H1 (cell line): ENCODE measurements around the gene TBCD. TPM values are rescaled to one million over a fixed set of nuclear protein-coding genes. Genes with fewer than 3 reads are reported as not detected.
A peak's percentile ranks its signal among the peaks of the same experiment; 100 is the strongest.

Source experiments
- CTCF ChIA-PET: fragments of 300-600 bp; sonication (Branson Sonifier 250); formaldehyde crosslinking; loops from one replicate; lab custom pipeline; 2021; ENCODE audit not compliant: partially characterized antibody; lab: Charles Lee
- POLR2A ChIA-PET: fragments of 300-600 bp; sonication (Branson Sonifier 250); formaldehyde crosslinking; loops from one replicate; lab custom pipeline; 2021; ENCODE audit warnings: inconsistent platforms; ENCODE audit not compliant: partially characterized antibody; lab: Charles Lee
- DNase-seq, 2 experiments: peaks; one replicate each; pipeline versions ENCODE4 v3.0.0 to v3.0.0-alpha.2; 2010 to 2022; ENCODE audit warnings: low spot score in 2 of 2, low read depth in 1 of 2, mixed read lengths in 1 of 2
- FAIRE-seq: peaks from 2 replicates; lab custom pipeline; 2011; peaks lifted over from hg19 to GRCh38; lab: Jason Lieb, UNC
- H2AFZ ChIP-seq: 2 replicates; pipeline ENCODE4 v1.8.1; 2012; ENCODE audit warnings: low read length, inconsistent platforms
- H2AK5ac ChIP-seq: 2 replicates; pipeline ENCODE4 v1.6.1; 2013; ENCODE audit warnings: low read depth, low read length
- H2BK120ac ChIP-seq: replicated peaks from 2 replicates; pipeline ENCODE3; 2013; ENCODE audit warnings: low read depth, low read length, inconsistent platforms
- H2BK12ac ChIP-seq: 2 replicates; pipeline ENCODE4 v1.6.1; 2013; ENCODE audit warnings: low read depth, low read length
- H2BK15ac ChIP-seq: 2 replicates; pipeline ENCODE4 v1.6.1; 2013; ENCODE audit warnings: low read length
- H2BK20ac ChIP-seq: 2 replicates; pipeline ENCODE4 v1.6.1; 2013; ENCODE audit warnings: low read length
- H2BK5ac ChIP-seq: 2 replicates; pipeline ENCODE4 v1.6.1; 2013; ENCODE audit warnings: low read depth, low read length
- H3K14ac ChIP-seq: 2 replicates; pipeline ENCODE4 v1.6.1; 2013; ENCODE audit warnings: inconsistent platforms; ENCODE audit not compliant: insufficient read length
- H3K18ac ChIP-seq: 2 replicates; pipeline ENCODE4 v1.6.1; 2013; ENCODE audit warnings: low read length; ENCODE audit errors: extremely low read depth
- H3K23ac ChIP-seq: 2 replicates; pipeline ENCODE4 v1.6.1; 2013; ENCODE audit warnings: inconsistent platforms; ENCODE audit not compliant: insufficient read length
- H3K23me2 ChIP-seq: 2 replicates; pipeline ENCODE4 v1.6.1; 2013; ENCODE audit warnings: low read depth, low read length
- H3K27ac ChIP-seq: 2 replicates; pipeline ENCODE4 v1.6.1; 2011; ENCODE audit warnings: low read depth, low read length, inconsistent platforms
- H3K27me3 ChIP-seq, 4 experiments: replicated peaks in 1 of 4; 1 replicate in 1 of 4; 2 replicates in 3 of 4; pipeline versions ENCODE4 v1.6.1 to v1.8.1; 2011 to 2013; ENCODE audit warnings: low read length in 3 of 4, mild to moderate bottlenecking in 3 of 4, inconsistent platforms in 2 of 4, mixed read lengths in 2 of 4, moderate library complexity in 1 of 4; ENCODE audit not compliant: control insufficient read depth in 3 of 4, insufficient read depth in 3 of 4; ENCODE audit errors: extremely low read depth in 1 of 4
- H3K36me3 ChIP-seq, 4 experiments: 2 replicates each; pipeline versions ENCODE4 v1.6.1 to v1.8.1; 2011 to 2013; ENCODE audit warnings: mild to moderate bottlenecking in 4 of 4, low read length in 3 of 4, moderate library complexity in 2 of 4, control low read depth in 1 of 4, inconsistent platforms in 1 of 4; ENCODE audit not compliant: insufficient read depth in 4 of 4, control insufficient read depth in 2 of 4
- H3K4ac ChIP-seq: replicated peaks from 2 replicates; pipeline ENCODE3; 2013; ENCODE audit warnings: low read length, low read depth, mixed read lengths, inconsistent platforms; ENCODE audit not compliant: insufficient read length
- H3K4me1 ChIP-seq, 4 experiments: replicated peaks in 1 of 4; 1 replicate in 1 of 4; 2 replicates in 3 of 4; pipeline versions ENCODE4 v1.6.1 to v1.8.1; 2011 to 2013; ENCODE audit warnings: low read length in 3 of 4, inconsistent platforms in 2 of 4, mixed read lengths in 1 of 4; ENCODE audit not compliant: insufficient read depth in 4 of 4, control insufficient read depth in 3 of 4
- H3K4me2 ChIP-seq, 2 experiments: 2 replicates each; pipeline versions ENCODE4 v1.6.1 to v1.8.1; 2011 to 2013; ENCODE audit warnings: low read depth in 2 of 2, low read length in 2 of 2, control low read depth in 1 of 2, inconsistent platforms in 1 of 2, mild to moderate bottlenecking in 1 of 2; ENCODE audit not compliant: insufficient read depth in 1 of 2
- H3K4me3 ChIP-seq, 4 experiments: fragments of 200-600, 300-600 bp in 1 of 4; sonication (generic), shearing (Covaris generic), sonication (Bioruptor Twin) in 1 of 4; 2 replicates each; pipeline versions ENCODE4 v1.5.1 to v1.8.1; 2011 to 2016; ENCODE audit warnings: low read length in 4 of 4, low read depth in 3 of 4, control low read depth in 2 of 4, inconsistent platforms in 2 of 4, mild to moderate bottlenecking in 2 of 4, mixed read lengths in 1 of 4, moderate library complexity in 1 of 4; ENCODE audit not compliant: insufficient read depth in 2 of 4; ENCODE audit errors: extremely low read depth in 1 of 4
- H3K56ac ChIP-seq: replicated peaks from 2 replicates; pipeline ENCODE3; 2013; ENCODE audit warnings: low read depth, mild to moderate bottlenecking, mixed read lengths, low read length, inconsistent platforms; ENCODE audit not compliant: insufficient read length
- H3K79me1 ChIP-seq: 2 replicates; pipeline ENCODE4 v1.6.1; 2013; ENCODE audit warnings: low read depth, low read length, control low read depth
- H3K79me2 ChIP-seq, 2 experiments: 2 replicates each; pipeline versions ENCODE4 v1.6.1 to v1.8.1; 2012 to 2013; ENCODE audit warnings: low read length in 2 of 2, mild to moderate bottlenecking in 2 of 2, inconsistent platforms in 1 of 2; ENCODE audit not compliant: insufficient read depth in 2 of 2, control insufficient read depth in 1 of 2
- H3K9ac ChIP-seq, 4 experiments: replicated peaks in 1 of 4; 1 replicate in 1 of 4; 2 replicates in 3 of 4; pipeline versions ENCODE4 v1.6.1 to v1.8.1; 2011 to 2013; ENCODE audit warnings: low read depth in 3 of 4, low read length in 3 of 4, control low read depth in 2 of 4, mild to moderate bottlenecking in 2 of 4, moderate library complexity in 2 of 4, inconsistent platforms in 1 of 4; ENCODE audit errors: extremely low read depth in 1 of 4
- H3K9me3 ChIP-seq, 2 experiments: 2 replicates each; pipeline versions ENCODE4 v1.6.1 to v1.8.1; 2012 to 2013; ENCODE audit warnings: mild to moderate bottlenecking in 2 of 2, moderate library complexity in 2 of 2, control low read depth in 1 of 2, inconsistent platforms in 1 of 2, low read depth in 1 of 2, low read length in 1 of 2, mixed read lengths in 1 of 2; ENCODE audit not compliant: insufficient read depth in 2 of 2
- H4K20me1 ChIP-seq, 2 experiments: replicated peaks in 1 of 2; 2 replicates each; pipeline versions ENCODE3 to v1.8.1; 2011 to 2013; ENCODE audit warnings: inconsistent platforms in 2 of 2, low read length in 2 of 2, mild to moderate bottlenecking in 1 of 2; ENCODE audit not compliant: insufficient read depth in 2 of 2, control insufficient read depth in 1 of 2
- H4K5ac ChIP-seq: 2 replicates; pipeline ENCODE4 v1.6.1; 2013; ENCODE audit warnings: low read length, low read depth, mixed read lengths, inconsistent platforms; ENCODE audit not compliant: insufficient read length
- H4K8ac ChIP-seq: 2 replicates; pipeline ENCODE4 v1.8.0; 2013; ENCODE audit warnings: mild to moderate bottlenecking, moderate library complexity, low read length, inconsistent platforms; ENCODE audit not compliant: insufficient read depth; ENCODE audit errors: extremely low read depth
- H4K91ac ChIP-seq: replicated peaks from 2 replicates; pipeline ENCODE3; 2013; ENCODE audit warnings: low read length, mixed read lengths, inconsistent platforms; ENCODE audit not compliant: insufficient read length
- ATF2 ChIP-seq: IDR thresholded peaks from 2 replicates; pipeline ENCODE4 v1.6.1; 2012; ENCODE audit warnings: low read length, inconsistent platforms
- BACH1 ChIP-seq: IDR thresholded peaks from 2 replicates; pipeline ENCODE4 v1.6.1; 2012; ENCODE audit warnings: low read length, improper control_type of control experiment
- CBX8 ChIP-seq: fragments of 300-800, 300-1000 bp; sonication (generic); IDR thresholded peaks from 2 replicates; pipeline ENCODE4 v1.7.1; 2016; ENCODE audit warnings: low read depth, low read length, borderline replicate concordance
- E2F6 ChIP-seq: IDR thresholded peaks from 2 replicates; pipeline ENCODE4 v1.6.1; 2012; ENCODE audit warnings: inconsistent platforms
- POLR2AphosphoS5 ChIP-seq: IDR thresholded peaks from 2 replicates; pipeline ENCODE4 v1.6.1; 2011; ENCODE audit warnings: low read depth, low read length
- RNF2 ChIP-seq: fragments of 200-900, 300-1000 bp; sonication (generic); IDR thresholded peaks from 2 replicates; pipeline ENCODE4 v1.7.1; 2016; ENCODE audit warnings: borderline replicate concordance, low read depth, mild to moderate bottlenecking, antibody characterized with exemption, low read length; ENCODE audit not compliant: poor library complexity, severe bottlenecking; ENCODE audit errors: missing control alignments
- RXRA ChIP-seq: IDR thresholded peaks from 2 replicates; pipeline ENCODE4 v1.6.1; 2011; ENCODE audit warnings: low read depth, mild to moderate bottlenecking, low read length, moderate library complexity; ENCODE audit not compliant: insufficient read depth
- TAF1 ChIP-seq: IDR thresholded peaks from 2 replicates; pipeline ENCODE4 v1.6.1; 2011; ENCODE audit warnings: mild to moderate bottlenecking, low read depth, low read length
- YY1 ChIP-seq: IDR thresholded peaks from 2 replicates; pipeline ENCODE4 v1.6.1; 2011; ENCODE audit warnings: low read depth, mild to moderate bottlenecking, low read length
- WGBS, 2 experiments: shearing (Covaris generic) in 1 of 2; methylation state at CpG; one replicate each; pipeline versions ENCODE4 v1.1.6 to v1.1.7; 2013 to 2015; ENCODE audit warnings: low lambda C conversion rate in 2 of 2, mixed read lengths in 2 of 2, inconsistent platforms in 1 of 2, low coverage in 1 of 2, missing lambda C conversion rate in 1 of 2; ENCODE audit not compliant: insufficient replicate concordance in 2 of 2, insufficient coverage in 1 of 2, insufficient read length in 1 of 2; ENCODE audit errors: extremely low coverage in 1 of 2, missing lambda C conversion rate in 1 of 2; 5-methylcytosine and 5-hydroxymethylcytosine counted together
- polyA plus RNA-seq, 7 experiments: library from polyadenylated mRNA; depleted of rRNA in 3 of 7; stranded (reverse) in 5 of 7; unstranded in 2 of 7; fragments of >200 nt in 5 of 7; fragments of 200-250 nt in 2 of 7; gene quantifications; 1 replicate in 5 of 7; 2 replicates in 1 of 7; 4 replicates in 1 of 7; pipeline versions ENCODE4 v1.2.1 to v1.2.3, GENCODE V29; 2011 to 2013; ENCODE audit warnings: missing spikeins in 2 of 7, mixed read lengths in 2 of 7
- total RNA-seq: library from RNA; stranded (reverse); fragmentation: NEBNext Ultra II Directional; extraction: Animal tissue kit (Norgen Biotek cat#: 25700); gene quantifications from 2 replicates; pipeline ENCODE4 v1.2.1, GENCODE V29; 2021

TBCD gene
- total and polyA plus RNA-seq, 2 of the 8 experiments (the other 6 are each of a cell fraction or from before 2014, with no cell fraction given), result 118 to 162 TPM

GRCh38 chr17:82890926-82891678 is 139.2 kb downstream of the TBCD start:
- Histone ChIP-seq H3K79me2 (0 out of 4 replicates have a peak, but pooled peaks cover 0 to 9% of the 10 kb centered on the region in 2 experiments), H2AK5ac (no peak overlapping the region), H2BK120ac (no peak overlapping the region), H3K4me3 (no peak overlapping the region), H2BK5ac (peak overlapping the region; percentile 44; the same call in 1 of the 2 replicates), H3K14ac (peak overlapping the region; percentile 12), H3K4ac (no peak overlapping the region), H3K56ac (no peak overlapping the region), H2AFZ (no peak overlapping the region), H3K23ac (no peak overlapping the region), H4K8ac (no peak overlapping the region), H3K9ac (no peak overlapping the region), H3K9me3 (no peaks in the 10 kb centered on the region; a peak in 1 of 4 replicates), H4K5ac (no peak overlapping the region), H3K4me1 (peaks cover 8 to 16% (median 11%) of the 10 kb centered on the region in 4 experiments; a peak in 6 of 7 replicates), H3K36me3 (peaks cover 0 to 7% (median 3%) of the 10 kb centered on the region in 4 experiments; a peak in 4 of 8 replicates), H4K20me1 (peaks cover 0 to 5% of the 10 kb centered on the region in 2 experiments), H2BK12ac (no peak overlapping the region), H4K91ac (no peak overlapping the region), H3K27ac (no peak overlapping the region), H3K27me3 (no peaks in the 10 kb centered on the region), H3K4me2 (no peak overlapping the region), H3K23me2 (no peaks in the 10 kb centered on the region), H2BK20ac (no peak overlapping the region), H3K79me1 (peaks cover 6% of the 10 kb centered on the region), H3K18ac (no peak overlapping the region; the same call in 1 of the 2 replicates), H2BK15ac (0 out of 2 replicates have a peak overlapping the region, but pooled peaks have one; percentile 16)
- WGBS, 2 experiments, result 87% methylated on average over 29 of the region's 29 CpGs; no CpG with 5 or more reads in 1 of the 2 experiments
- CTCF ChIA-PET, result interaction anchor here (0.6 to 2.0 kb wide), 7 partner anchors 8 to 649 kb away, joined by 3 to 9 read pairs (median 5); no protein-coding TSS in a partner anchor
- POLR2A ChIA-PET, result interaction anchor here (0.7 kb wide), 1 partner anchor 9 kb away, joined by 3 read pairs; no protein-coding TSS in a partner anchor
- FAIRE-seq, result no peak
- no peak for DNase-seq
- TF ChIP-seq RXRA (no peak), BACH1 (no peak), RNF2 (no peak), POLR2AphosphoS5 (no peak), CBX8 (no peak), TAF1 (no peak), E2F6 (no peak), ATF2 (no peak), YY1 (no peak)
